Kidney epithelial cell (primary cell): Measurements from ENCODE around the gene STIM2. TPM values are rescaled to one million over a fixed set of nuclear protein-coding genes. Genes with fewer than 3 reads are reported as not detected.

Source experiments
- DNase-seq: peaks from one replicate; pipeline ENCODE4 v3.0.0-alpha.2; 2010; ENCODE audit warnings: low read depth
- H3K27me3 ChIP-seq: 2 replicates; pipeline ENCODE4 v1.6.0; 2011; ENCODE audit warnings: low read length; ENCODE audit not compliant: control insufficient read depth, insufficient read depth
- H3K36me3 ChIP-seq: 2 replicates; pipeline ENCODE4 v1.5.1; 2011; ENCODE audit warnings: low read length; ENCODE audit not compliant: control insufficient read depth, insufficient read depth
- H3K4me3 ChIP-seq: 2 replicates; pipeline ENCODE4 v1.5.1; 2011; ENCODE audit warnings: low read depth, mild to moderate bottlenecking, control low read depth, low read length
- total RNA-seq: library from RNA; depleted of rRNA; stranded (reverse); fragments of >200 nt; gene quantifications from 2 replicates; pipeline ENCODE4 v1.2.3, GENCODE V29; 2015
- TF ChIP-seq, protein P1 (sequence below): IDR thresholded peaks from 2 replicates; pipeline ENCODE4 v1.5.1; 2011; ENCODE audit warnings: mild to moderate bottlenecking, moderate library complexity, low read length, control low read depth, inconsistent platforms; ENCODE audit not compliant: insufficient read depth, poor library complexity, severe bottlenecking

STIM2 gene
- total RNA-seq, 1 donor from 2014 or later = 12.0 TPM

- DNase-seq = no peak
- Histone ChIP-seq H3K4me3 (no peak overlapping the region), H3K27me3 (no peaks in the 10 kb centered on the region), H3K36me3 (no peaks in the 10 kb centered on the region)
- TF ChIP-seq, protein P1, sequence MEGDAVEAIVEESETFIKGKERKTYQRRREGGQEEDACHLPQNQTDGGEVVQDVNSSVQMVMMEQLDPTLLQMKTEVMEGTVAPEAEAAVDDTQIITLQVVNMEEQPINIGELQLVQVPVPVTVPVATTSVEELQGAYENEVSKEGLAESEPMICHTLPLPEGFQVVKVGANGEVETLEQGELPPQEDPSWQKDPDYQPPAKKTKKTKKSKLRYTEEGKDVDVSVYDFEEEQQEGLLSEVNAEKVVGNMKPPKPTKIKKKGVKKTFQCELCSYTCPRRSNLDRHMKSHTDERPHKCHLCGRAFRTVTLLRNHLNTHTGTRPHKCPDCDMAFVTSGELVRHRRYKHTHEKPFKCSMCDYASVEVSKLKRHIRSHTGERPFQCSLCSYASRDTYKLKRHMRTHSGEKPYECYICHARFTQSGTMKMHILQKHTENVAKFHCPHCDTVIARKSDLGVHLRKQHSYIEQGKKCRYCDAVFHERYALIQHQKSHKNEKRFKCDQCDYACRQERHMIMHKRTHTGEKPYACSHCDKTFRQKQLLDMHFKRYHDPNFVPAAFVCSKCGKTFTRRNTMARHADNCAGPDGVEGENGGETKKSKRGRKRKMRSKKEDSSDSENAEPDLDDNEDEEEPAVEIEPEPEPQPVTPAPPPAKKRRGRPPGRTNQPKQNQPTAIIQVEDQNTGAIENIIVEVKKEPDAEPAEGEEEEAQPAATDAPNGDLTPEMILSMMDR = no peak
These were observed 31.6 kb upstream of the STIM2 start for GRCh38 chr4:26829018-26829417.

DNA sequence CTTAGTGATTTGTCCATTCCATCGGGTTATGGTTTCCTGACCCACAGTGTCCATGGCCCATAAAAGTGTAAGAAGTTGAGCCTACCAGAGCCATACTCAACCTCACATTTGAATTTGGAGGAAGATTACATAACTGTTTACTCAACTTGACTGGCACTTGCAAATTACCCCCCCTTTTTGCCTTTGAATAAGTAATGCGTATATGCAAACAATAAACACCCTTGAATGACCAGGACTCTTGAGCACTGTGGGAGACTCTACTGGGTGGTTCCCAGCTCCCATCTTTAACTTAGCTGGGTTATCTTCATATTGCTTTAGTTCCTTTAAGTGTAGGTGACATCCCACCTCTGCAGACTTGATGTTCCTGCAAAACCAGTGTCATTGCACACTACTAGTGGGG, 30.6 kb upstream of the STIM2 start:
- no peak overlapping the region for H3K4me3 ChIP-seq
- TF ChIP-seq, protein P1 = no peak
- H3K36me3 ChIP-seq = no peaks in the 10 kb centered on the region
- H3K27me3 ChIP-seq = no peaks in the 10 kb centered on the region
- DNase-seq = no peak

GRCh38 chr4:26830701-26831100, 29.9 kb upstream of the STIM2 start:
- Histone ChIP-seq H3K27me3 (no peaks in the 10 kb centered on the region), H3K36me3 (no peaks in the 10 kb centered on the region), H3K4me3 (no peak overlapping the region)
- TF ChIP-seq, protein P1 = no peak
- no peak for DNase-seq

DNA sequence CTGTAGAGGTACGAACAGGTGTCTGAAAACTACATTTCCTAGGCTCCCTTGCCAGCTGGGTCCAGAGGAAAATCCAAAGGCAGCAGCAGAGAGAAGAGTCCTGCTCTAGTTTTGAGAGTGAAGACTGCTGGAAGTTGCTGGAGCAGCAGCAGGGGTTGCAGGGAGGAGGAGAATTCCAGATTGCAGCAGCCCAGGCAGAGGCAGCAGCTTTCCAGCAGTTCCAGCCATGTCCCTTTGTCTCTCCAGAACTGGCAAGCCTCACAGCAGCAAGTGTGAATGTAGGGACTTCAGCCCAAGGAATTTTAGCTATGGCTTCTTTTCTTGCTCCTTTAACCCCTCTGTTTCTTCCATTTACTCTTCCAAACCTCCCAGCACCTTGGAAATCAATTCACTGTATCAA, 24.1 kb upstream of the STIM2 start:
- no peaks in the 10 kb centered on the region for H3K36me3 ChIP-seq
- H3K27me3 ChIP-seq = no peaks in the 10 kb centered on the region
- TF ChIP-seq, protein P1 = no peak
- no peak for DNase-seq
- H3K4me3 ChIP-seq = no peak overlapping the region

DNA sequence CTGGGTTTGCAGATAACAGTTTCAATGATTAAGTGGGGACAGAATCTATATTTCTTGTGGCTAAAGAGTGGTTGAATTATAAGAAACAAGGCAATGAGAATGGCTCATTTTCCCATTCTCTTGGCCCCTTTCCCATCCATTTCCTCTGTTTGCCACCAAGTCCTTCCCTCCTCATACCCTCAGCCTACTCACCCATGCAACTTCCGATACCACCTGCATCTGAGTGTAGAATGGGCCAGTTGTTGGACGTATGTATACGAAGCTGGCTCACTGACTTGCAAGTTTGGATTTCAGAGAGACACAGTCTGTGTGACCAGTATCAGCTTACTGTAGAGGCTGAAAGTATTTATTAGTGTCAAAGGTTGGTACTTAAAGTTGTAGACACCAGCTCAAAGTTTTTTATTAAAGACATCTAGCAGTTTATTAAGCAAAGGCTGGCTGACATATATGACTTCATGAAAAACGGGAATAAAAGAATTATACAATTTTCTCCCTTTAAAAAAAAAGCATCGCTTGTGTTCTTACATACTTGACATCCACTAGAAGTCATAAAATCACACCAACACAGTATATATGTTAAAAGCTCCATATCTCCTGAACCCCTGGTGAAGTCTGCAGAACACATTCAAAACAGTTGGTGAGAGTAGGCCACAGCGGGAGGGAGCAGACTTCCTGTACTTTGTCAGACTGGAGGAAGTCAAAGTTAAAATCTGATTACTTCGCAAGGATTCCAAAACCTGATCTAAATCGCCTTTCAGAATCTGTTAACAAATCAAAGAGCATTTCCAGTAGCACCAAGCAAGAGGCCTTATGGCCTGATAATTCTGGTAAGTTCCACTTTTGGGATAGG, 22.4 kb upstream of the STIM2 start:
- DNase-seq = no peak
- TF ChIP-seq, protein P1 = no peak
- no peak overlapping the region for H3K4me3 ChIP-seq
- H3K36me3 ChIP-seq = no peaks in the 10 kb centered on the region
- no peaks in the 10 kb centered on the region for H3K27me3 ChIP-seq

- TF ChIP-seq, protein P1 = no peak
- Histone ChIP-seq H3K4me3 (no peak overlapping the region), H3K36me3 (no peaks in the 10 kb centered on the region), H3K27me3 (no peaks in the 10 kb centered on the region)
- DNase-seq = no peak
These were observed 21.6 kb upstream of the STIM2 start for GRCh38 chr4:26839016-26839415.
